ENCODE data around the gene STARD5. TPM values are rescaled to one million over a fixed set of nuclear protein-coding genes. Genes with fewer than 3 reads are reported as not detected.

The STARD5 gene
- total and polyA plus RNA-seq, 4 donors, result 1.1 to 47.0 (median 35.7) TPM

DNA sequence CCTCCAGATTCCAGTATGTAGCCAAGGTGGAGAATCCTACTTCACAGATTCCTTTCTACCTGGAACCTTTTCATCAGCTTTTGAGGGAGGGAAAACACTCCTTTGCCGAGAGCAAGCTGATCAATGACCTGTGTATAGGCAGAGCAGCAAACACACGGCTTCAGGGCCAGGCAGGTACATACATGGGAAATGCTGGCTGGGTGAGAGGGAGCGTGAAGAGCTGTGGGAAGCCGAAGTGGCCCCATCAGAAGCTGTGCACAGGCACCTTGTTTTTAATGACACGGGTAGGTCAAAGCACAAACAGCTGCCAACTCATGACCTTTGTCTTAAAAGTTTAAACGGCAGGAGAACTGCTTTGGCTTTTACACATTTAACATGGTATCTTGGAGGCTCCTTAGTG is 25.3 kb downstream of the STARD5 start (continued):
- TF ChIP-seq, protein P1, sequence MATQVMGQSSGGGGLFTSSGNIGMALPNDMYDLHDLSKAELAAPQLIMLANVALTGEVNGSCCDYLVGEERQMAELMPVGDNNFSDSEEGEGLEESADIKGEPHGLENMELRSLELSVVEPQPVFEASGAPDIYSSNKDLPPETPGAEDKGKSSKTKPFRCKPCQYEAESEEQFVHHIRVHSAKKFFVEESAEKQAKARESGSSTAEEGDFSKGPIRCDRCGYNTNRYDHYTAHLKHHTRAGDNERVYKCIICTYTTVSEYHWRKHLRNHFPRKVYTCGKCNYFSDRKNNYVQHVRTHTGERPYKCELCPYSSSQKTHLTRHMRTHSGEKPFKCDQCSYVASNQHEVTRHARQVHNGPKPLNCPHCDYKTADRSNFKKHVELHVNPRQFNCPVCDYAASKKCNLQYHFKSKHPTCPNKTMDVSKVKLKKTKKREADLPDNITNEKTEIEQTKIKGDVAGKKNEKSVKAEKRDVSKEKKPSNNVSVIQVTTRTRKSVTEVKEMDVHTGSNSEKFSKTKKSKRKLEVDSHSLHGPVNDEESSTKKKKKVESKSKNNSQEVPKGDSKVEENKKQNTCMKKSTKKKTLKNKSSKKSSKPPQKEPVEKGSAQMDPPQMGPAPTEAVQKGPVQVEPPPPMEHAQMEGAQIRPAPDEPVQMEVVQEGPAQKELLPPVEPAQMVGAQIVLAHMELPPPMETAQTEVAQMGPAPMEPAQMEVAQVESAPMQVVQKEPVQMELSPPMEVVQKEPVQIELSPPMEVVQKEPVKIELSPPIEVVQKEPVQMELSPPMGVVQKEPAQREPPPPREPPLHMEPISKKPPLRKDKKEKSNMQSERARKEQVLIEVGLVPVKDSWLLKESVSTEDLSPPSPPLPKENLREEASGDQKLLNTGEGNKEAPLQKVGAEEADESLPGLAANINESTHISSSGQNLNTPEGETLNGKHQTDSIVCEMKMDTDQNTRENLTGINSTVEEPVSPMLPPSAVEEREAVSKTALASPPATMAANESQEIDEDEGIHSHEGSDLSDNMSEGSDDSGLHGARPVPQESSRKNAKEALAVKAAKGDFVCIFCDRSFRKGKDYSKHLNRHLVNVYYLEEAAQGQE (IDR thresholded peaks at IDR 0.05), result no peak
- TF ChIP-seq FOXA1 (IDR thresholded peaks at IDR 0.05) (no peak), JUND (IDR thresholded peaks at IDR 0.05) (no peak), FOXA2 (IDR thresholded peaks at IDR 0.05) (no peak)

DNA sequence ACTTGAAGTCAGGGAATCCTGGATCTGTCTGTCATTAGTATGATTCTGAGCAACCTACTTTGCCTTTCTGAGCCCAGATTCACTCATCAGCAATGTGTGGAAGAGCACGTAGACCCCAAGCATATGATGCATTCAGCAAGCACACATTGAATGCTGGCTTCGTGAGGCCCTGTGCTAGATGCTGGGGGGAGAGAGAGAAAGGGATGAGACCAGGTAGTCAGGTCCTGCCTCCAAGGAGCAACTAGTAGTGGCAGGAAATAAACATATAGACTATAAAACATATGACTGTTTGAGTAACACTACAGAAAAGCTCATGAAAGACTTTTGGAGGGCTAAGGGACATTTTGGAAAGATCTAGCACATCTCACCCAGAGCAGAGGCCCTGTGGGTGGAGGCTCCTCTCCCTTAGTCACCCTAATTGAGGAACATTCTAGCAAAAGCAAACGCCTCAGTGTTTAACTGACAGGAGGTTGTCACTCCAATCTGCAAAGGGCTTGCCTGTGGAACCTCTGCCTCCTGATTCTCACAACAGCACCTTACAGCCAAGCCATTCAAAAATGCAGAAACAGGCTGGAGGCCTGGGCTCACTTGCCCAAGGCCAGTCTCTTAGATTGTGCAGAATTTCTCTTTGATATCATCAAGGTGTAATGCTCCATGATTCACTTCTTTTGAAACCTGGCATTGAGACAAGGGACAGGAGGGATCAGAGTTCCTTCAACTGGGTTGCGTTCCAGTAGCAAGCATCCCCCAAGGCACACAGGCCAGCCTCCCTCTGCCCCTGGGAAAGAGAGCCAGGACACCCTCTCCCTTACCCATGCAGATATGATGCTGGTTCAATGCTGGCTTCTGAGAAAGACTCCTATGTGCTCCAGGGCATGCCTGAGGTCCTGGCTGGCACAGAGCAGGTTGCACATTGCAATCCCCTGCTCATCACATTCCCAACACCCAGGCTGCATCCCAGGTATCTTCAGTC is 26.1 kb downstream of the STARD5 start:
- TF ChIP-seq ATF3 (IDR thresholded peaks at IDR 0.05) (no peak), MAX (IDR thresholded peaks at IDR 0.05) (no peak), ZBTB33 (IDR thresholded peaks at IDR 0.05) (no peak), GABPA (IDR thresholded peaks at IDR 0.05 in 1 of 2, conservative IDR thresholded peaks at IDR 0.05 in 1 of 2) (no peak), FOXA2 (IDR thresholded peaks at IDR 0.05) (no peak), HNF4A (conservative IDR thresholded peaks at IDR 0.05) (no peak), NR2F2 (IDR thresholded peaks at IDR 0.05) (no peak), TAF1 (conservative IDR thresholded peaks at IDR 0.05) (no peak)
- WGBS, result 76% methylated on average over 4 of the region's 4 CpGs
- Histone ChIP-seq H3K36me3 (ENCODE audit: control insufficient read depth in 4 of 4, insufficient read depth in 3 of 4, low read depth in 1 of 4, low read length in 3 of 4) (no peaks in the 10 kb centered on the region), H3K27me3 (ENCODE audit: control insufficient read depth in 4 of 4, insufficient read depth in 4 of 4, low read length in 3 of 4) (no peaks in the 10 kb centered on the region), H3K9me3 (ENCODE audit: control insufficient read depth in 4 of 4, low read length in 3 of 4) (no peaks in the 10 kb centered on the region), H3K27ac (ENCODE audit: low read depth in 1 of 2, low read length in 2 of 2) (peak overlapping the region; percentile 62 to 70), H3K9ac (ENCODE audit: low read depth in 1 of 2, low read length in 2 of 2) (peak overlapping the region in 1 of 2 donors; percentile 37), H3K4me3 (ENCODE audit: low read depth in 1 of 3, low read length in 3 of 3) (peak overlapping the region in 2 of 3 donors; percentile 15 to 55), H3K4me1 (ENCODE audit: control insufficient read depth in 4 of 4, insufficient read depth in 4 of 4, low read length in 3 of 4) (peaks cover 3 to 17% (median 13%) of the 10 kb centered on the region in 4 donors)
- no peak for DNase-seq (ENCODE audit: low spot score)

GRCh38 chr15:81297147-81297572 is 26.8 kb downstream of the STARD5 start:
- peaks cover 3 to 16% (median 12%) of the 10 kb centered on the region in 4 donors for H3K4me1 ChIP-seq (ENCODE audit: control insufficient read depth in 4 of 4, insufficient read depth in 4 of 4, low read length in 3 of 4)

More at GRCh38 chr15:81297147-81297572, 26.8 kb downstream of the STARD5 start:
- H3K27ac ChIP-seq (ENCODE audit: low read depth in 1 of 2, low read length in 2 of 2), result peak overlapping the region; percentile 62 to 70
- peak overlapping the region; percentile 15 to 55 (median 27) for H3K4me3 ChIP-seq (ENCODE audit: low read depth in 1 of 3, low read length in 3 of 3)
- no peak for DNase-seq (ENCODE audit: low spot score)
- H3K9me3 ChIP-seq (ENCODE audit: control insufficient read depth in 4 of 4, low read length in 3 of 4), result no peaks in the 10 kb centered on the region
- TF ChIP-seq HNF4G (IDR thresholded peaks at IDR 0.05), result no peak
- no peak for TF ChIP-seq TAF1 (conservative IDR thresholded peaks at IDR 0.05)
- TF ChIP-seq RXRA (IDR thresholded peaks at IDR 0.05), result no peak
- no peak for TF ChIP-seq YY1 (IDR thresholded peaks at IDR 0.05)
- no peaks in the 10 kb centered on the region for H3K27me3 ChIP-seq (ENCODE audit: control insufficient read depth in 4 of 4, insufficient read depth in 4 of 4, low read length in 3 of 4)
- no peaks in the 10 kb centered on the region for H3K36me3 ChIP-seq (ENCODE audit: control insufficient read depth in 4 of 4, insufficient read depth in 3 of 4, low read depth in 1 of 4, low read length in 3 of 4)
- peak overlapping the region in 1 of 2 donors; percentile 36 for H3K9ac ChIP-seq (ENCODE audit: low read depth in 1 of 2, low read length in 2 of 2)
- 68% methylated on average over 3 of the region's 3 CpGs for WGBS
